ES-I3 (cell line): ENCODE results near the gene TAS2R14.

ENCODE experiments used
- H3K36me3 ChIP-seq: 2 replicates; pipeline ENCODE4 v1.6.1; 2013; ENCODE audit warnings: mild to moderate bottlenecking, low read length, control low read depth, moderate library complexity; ENCODE audit not compliant: insufficient read depth
- H3K4me1 ChIP-seq: 2 replicates; pipeline ENCODE4 v1.6.1; 2013; ENCODE audit warnings: mild to moderate bottlenecking, control low read depth, low read length; ENCODE audit not compliant: insufficient read depth
- H3K9ac ChIP-seq: 2 replicates; pipeline ENCODE4 v1.6.1; 2013; ENCODE audit warnings: low read depth, mild to moderate bottlenecking, low read length, moderate library complexity
- H3K9me3 ChIP-seq: 2 replicates; pipeline ENCODE4 v1.6.1; 2013; ENCODE audit warnings: mild to moderate bottlenecking, low read length, moderate library complexity; ENCODE audit not compliant: control insufficient read depth, insufficient read depth

TAS2R14 gene

GRCh38 chr12:10889226-10889625 is 49.8 kb downstream of the TAS2R14 start:
- H3K9ac ChIP-seq, result no peak overlapping the region
- H3K36me3 ChIP-seq, result no peaks in the 10 kb centered on the region
- H3K4me1 ChIP-seq, result no peaks in the 10 kb centered on the region
- H3K9me3 ChIP-seq, result no peaks in the 10 kb centered on the region
